K562 (cell line): ENCODE measurements around the gene ECI1. TPM values are rescaled to one million over a fixed set of nuclear protein-coding genes. Genes with fewer than 3 reads are reported as not detected.

ENCODE experiments used
- ATAC-seq: fragments of 200-7000 bp; cut with Tn5 transposase; 3 replicates; pipeline ENCODE4 v1.9.1; 2020; ENCODE audit warnings: moderate library complexity
- BruUV-seq: library from RNA; stranded (reverse); fragments of 400-500 nt; replicated peaks from 2 replicates; lab custom pipeline; 2021; lab: Mats Ljungman, UMichigan
- CTCF ChIA-PET: fragments of 300-600 bp; formaldehyde crosslinking; extraction: SDS; loops from one replicate; lab custom pipeline; 2021; ENCODE audit warnings: low intra/inter-chr PET ratio; lab: Yijun Ruan, JAX
- POLR2A ChIA-PET: fragments of 300-600, 350-650 bp; sonication (Branson Sonifier 250); formaldehyde crosslinking; extraction: SDS; loops from one replicate; lab custom pipeline; 2021; ENCODE audit warnings: antibody characterized with exemption, inconsistent platforms; lab: Yijun Ruan, JAX
- DNase-seq, 4 experiments: peaks; one replicate each; pipeline versions ENCODE4 v3.0.0 to v3.0.0-alpha.2; 2011 to 2018; ENCODE audit warnings: low spot score in 3 of 4, mixed read lengths in 3 of 4; ENCODE audit errors: extremely low read depth in 1 of 4
- FAIRE-seq: peaks from 2 replicates; lab custom pipeline; 2011; peaks lifted over from hg19 to GRCh38; lab: Jason Lieb, UNC
- H2AFZ ChIP-seq: 2 replicates; pipeline ENCODE4 v1.6.0; 2011; ENCODE audit warnings: low read depth, low read length, control low read depth, inconsistent platforms
- H3K27ac ChIP-seq: fragments of 200-600 bp; 3 replicates; pipeline ENCODE4 v1.8.0; 2011; ENCODE audit warnings: low read depth, mild to moderate bottlenecking, control low read depth, inconsistent platforms, low read length, moderate library complexity, mixed read lengths; ENCODE audit errors: extremely low read depth
- H3K27me3 ChIP-seq, 2 experiments: fragments of 300-600 bp in 1 of 2; 2 replicates in 1 of 2; 3 replicates in 1 of 2; pipeline versions ENCODE4 v1.6.0 to v1.8.0; 2011; ENCODE audit warnings: inconsistent platforms in 2 of 2, low read length in 2 of 2, mild to moderate bottlenecking in 1 of 2, mixed read lengths in 1 of 2, moderate library complexity in 1 of 2; ENCODE audit not compliant: control insufficient read depth in 2 of 2, insufficient read depth in 2 of 2
- H3K36me3 ChIP-seq: fragments of 300-600 bp; 3 replicates; pipeline ENCODE4 v1.8.0; 2011; ENCODE audit warnings: mild to moderate bottlenecking, low read length, inconsistent platforms; ENCODE audit not compliant: control insufficient read depth, insufficient read depth
- H3K4me1 ChIP-seq, 2 experiments: fragments of 200-600 bp in 1 of 2; replicated peaks in 1 of 2; 2 replicates in 1 of 2; 3 replicates in 1 of 2; pipeline versions ENCODE4 v1.5.1 to v1.8.0; 2011; ENCODE audit warnings: inconsistent platforms in 2 of 2, low read length in 2 of 2, mild to moderate bottlenecking in 1 of 2, mixed read lengths in 1 of 2, moderate library complexity in 1 of 2; ENCODE audit not compliant: control insufficient read depth in 2 of 2, insufficient read depth in 2 of 2
- H3K4me2 ChIP-seq: 2 replicates; pipeline ENCODE4 v1.6.1; 2011; ENCODE audit warnings: low read length, control low read depth, inconsistent platforms, mixed read lengths; ENCODE audit not compliant: insufficient read depth
- H3K4me3 ChIP-seq: fragments of 200-600 bp; sonication (generic), shearing (Covaris generic); 2 replicates; pipeline ENCODE4 v1.5.1; 2016; ENCODE audit warnings: control low read depth, inconsistent platforms
- H3K79me2 ChIP-seq: fragments of 200-600 bp; 3 replicates; pipeline ENCODE4 v1.8.0; 2011; ENCODE audit warnings: low read length, inconsistent platforms; ENCODE audit not compliant: control insufficient read depth, insufficient read depth
- H3K9ac ChIP-seq, 2 experiments: 2 replicates each; pipeline versions ENCODE4 v1.6.0 to v1.6.1; 2011; ENCODE audit warnings: low read depth in 2 of 2, low read length in 2 of 2, control low read depth in 1 of 2, inconsistent platforms in 1 of 2, mild to moderate bottlenecking in 1 of 2, mixed read lengths in 1 of 2; ENCODE audit not compliant: insufficient read depth in 1 of 2
- H3K9me1 ChIP-seq: one replicate; pipeline ENCODE4 v1.6.0; 2011; ENCODE audit warnings: inconsistent platforms, mild to moderate bottlenecking, low read length, moderate library complexity; ENCODE audit not compliant: control insufficient read depth, insufficient read depth
- H3K9me3 ChIP-seq: replicated peaks from 2 replicates; pipeline ENCODE4 v1.5.1; 2011; ENCODE audit warnings: low read depth, low read length, inconsistent platforms; ENCODE audit not compliant: control insufficient read depth, insufficient read depth
- H4K20me1 ChIP-seq: replicated peaks from 2 replicates; pipeline ENCODE4 v1.6.1; 2011; ENCODE audit warnings: low read length, inconsistent platforms, mixed read lengths; ENCODE audit not compliant: control insufficient read depth, insufficient read depth
- ELK3 ChIP-seq: fragments of 450-650 bp; formaldehyde crosslinking; IDR thresholded peaks from 2 replicates; pipeline ENCODE4 v1.4.0; 2020; ENCODE audit warnings: mild to moderate bottlenecking
- FOXA1 ChIP-seq: fragments of 450-650 bp; IDR thresholded peaks from 2 replicates; pipeline ENCODE4 v1.6.1; 2016; ENCODE audit warnings: mild to moderate bottlenecking, borderline replicate concordance
- FUS ChIP-seq: fragments of 200-400 bp; formaldehyde crosslinking; optimal IDR thresholded peaks from 2 replicates; pipeline ENCODE3; 2017; ENCODE audit warnings: low read depth, low read length
- KAT2B ChIP-seq: IDR thresholded peaks from one replicate; pipeline ENCODE4 v1.6.1; 2012; ENCODE audit warnings: low read depth, mild to moderate bottlenecking, control low read depth, inconsistent platforms, low read length, moderate library complexity
- POLR2G ChIP-seq: fragments of 200-400 bp; formaldehyde crosslinking; IDR thresholded peaks from 2 replicates; pipeline ENCODE4 v1.6.1; 2017; ENCODE audit warnings: low read depth, mild to moderate bottlenecking, antibody characterized with exemption, low read length, moderate library complexity
- PRMT5 ChIP-seq: sonication (generic); formaldehyde crosslinking; IDR thresholded peaks from 2 replicates; pipeline ENCODE4 v1.5.0; 2020; ENCODE audit warnings: missing genetic modification reagents
- SIRT6 ChIP-seq: IDR thresholded peaks from one replicate; pipeline ENCODE4 v1.6.1; 2012; ENCODE audit warnings: low read depth, mild to moderate bottlenecking, control low read depth, inconsistent platforms, low read length, moderate library complexity
- SMAD3 ChIP-seq: fragments of 450-650 bp; formaldehyde crosslinking; conservative IDR thresholded peaks from 2 replicates; pipeline ENCODE4 v1.4.0; 2020; ENCODE audit warnings: mild to moderate bottlenecking
- VEZF1 ChIP-seq: fragments of 200-800 bp; sonication (Bioruptor generic); IDR thresholded peaks from 2 replicates; pipeline ENCODE4 v1.6.1; 2017; ENCODE audit warnings: missing genetic modification characterization, missing compliant biosample characterization
- ZNF280B ChIP-seq: fragments of 250-450 bp; sonication (Bioruptor Pico); IDR thresholded peaks from 2 replicates; pipeline ENCODE4 v1.5.1; 2021; ENCODE audit warnings: mild to moderate bottlenecking
- WGBS: fragments of 100-300 bp; shearing (Covaris generic); methylation state at CpG from one replicate; pipeline ENCODE4 v1.1.6; 2016; ENCODE audit warnings: low coverage, mixed read lengths; ENCODE audit not compliant: insufficient coverage; ENCODE audit errors: missing lambda C conversion rate; 5-methylcytosine and 5-hydroxymethylcytosine counted together
- in situ Hi-C: fragments of 300-500 bp; cut with MboI; formaldehyde crosslinking; loops from 4 replicates; pipeline ENCODE4 v1.15.0; 2018; ENCODE audit warnings: inconsistent platforms, mixed read lengths
- intact Hi-C: fragments of 100-400 bp; cut with micrococcal nuclease; formaldehyde crosslinking; loops from 2 replicates; pipeline ENCODE4 v1.14.2; 2022
- polyA plus RNA-seq, 8 experiments: library from polyadenylated mRNA; depleted of rRNA in 4 of 8; stranded (reverse) in 5 of 8; unstranded in 3 of 8; fragments of >200 nt; fragmentation: Nextera tagmentation in 2 of 8; fragmentation: Illumina TruSeq in 1 of 8; extraction: Ambion mirVana in 2 of 8; extraction: Trizol in 1 of 8; gene quantifications; 2 replicates each; pipeline versions ENCODE4 v1.2.1 to v1.2.3, GENCODE V29; 2011 to 2014; ENCODE audit warnings: inconsistent platforms in 1 of 8, missing spikeins in 1 of 8
- total RNA-seq, 7 experiments: library from RNA; depleted of rRNA in 6 of 7; stranded (reverse); fragments of >200 nt in 6 of 7; fragmentation: Illumina TruSeq in 2 of 7; extraction: Trizol in 2 of 7; gene quantifications; 2 replicates each; pipeline versions ENCODE4 v1.2.1 to v1.2.3, GENCODE V29; 2011 to 2021; ENCODE audit warnings: low replicate concordance in 1 of 7

ECI1 gene
- total and polyA plus RNA-seq, 9 of the 15 experiments (the other 6 are each of a cell fraction or from before 2014, with no cell fraction given) = 4.7 to 189 (median 54.0) TPM

- Histone ChIP-seq H3K9me1 (no peaks in the 10 kb centered on the region), H2AFZ (no peak overlapping the region), H3K36me3 (peaks cover 62% of the 10 kb centered on the region; the same call in 2 of the 3 replicates), H4K20me1 (no peaks in the 10 kb centered on the region), H3K27me3 (no peaks in the 10 kb centered on the region), H3K4me3 (no peak overlapping the region), H3K79me2 (no peaks in the 10 kb centered on the region), H3K4me1 (peaks cover 0 to 13% of the 10 kb centered on the region in 2 experiments; a peak in 1 of 5 replicates), H3K27ac (no peak overlapping the region), H3K9me3 (no peaks in the 10 kb centered on the region), H3K9ac (peak overlapping the region in 1 of 2 experiments; percentile 55; a peak in 1 of 4 replicates), H3K4me2 (no peak overlapping the region)
- WGBS = 87% methylated on average over 23 of the region's 26 CpGs
- no peak for TF ChIP-seq SIRT6
- TF ChIP-seq POLR2G = peak; percentile 35; the same call in 1 of the 2 replicates
- intact Hi-C loops (no loop called here), in situ Hi-C loops (no loop called here)
- ATAC-seq = no peak
- BruUV-seq = no TSS peak
- ChIA-PET CTCF (no interaction called here), POLR2A (interaction anchor here (1.0 to 1.4 kb wide), 2 partner anchors 12 to 25 kb away, joined by 3 to 4 read pairs; no protein-coding TSS in a partner anchor)
- no peak for DNase-seq
- FAIRE-seq = no peak
These were observed 31.6 kb upstream of the ECI1 start for GRCh38 chr16:2282866-2283555.

GRCh38 chr16:2282262-2282661 is 30.9 kb upstream of the ECI1 start:
- no peak overlapping the region for H2AFZ ChIP-seq
- no peaks in the 10 kb centered on the region for H3K27me3 ChIP-seq
- no peak overlapping the region for H3K4me2 ChIP-seq
- FAIRE-seq (no peak), DNase-seq (no peak), ATAC-seq (no peak)
- no peak overlapping the region for H3K4me3 ChIP-seq
- H3K9me1 ChIP-seq = no peaks in the 10 kb centered on the region
- no peak overlapping the region for H3K27ac ChIP-seq
- H3K9ac ChIP-seq = no peak overlapping the region
- H4K20me1 ChIP-seq = no peaks in the 10 kb centered on the region
- WGBS = 60% methylated on average over 5 of the region's 5 CpGs
- ChIA-PET POLR2A (interaction anchor here (0.7 to 1.4 kb wide), 3 partner anchors 12 to 238 kb away, joined by 3 to 4 read pairs (median 3); partner anchors contain the start of gene AMDHD2), CTCF (no interaction called here)
- in situ Hi-C loops = no loop called here
- H3K79me2 ChIP-seq = no peaks in the 10 kb centered on the region
- H3K36me3 ChIP-seq = peaks cover 65% of the 10 kb centered on the region; the same call in 2 of the 3 replicates
- H3K9me3 ChIP-seq = no peaks in the 10 kb centered on the region
- peaks cover 0 to 19% of the 10 kb centered on the region in 2 experiments; a peak in 1 of 5 replicates for H3K4me1 ChIP-seq
- BruUV-seq = no TSS peak
- intact Hi-C loops = no loop called here
- no peak for TF ChIP-seq FOXA1
- no peak for TF ChIP-seq FUS
- no peak for TF ChIP-seq KAT2B
- TF ChIP-seq ZNF280B (CRISPR knock-in tag) = no peak
- TF ChIP-seq ELK3 (CRISPR knock-in tag) = no peak
- no peak for TF ChIP-seq VEZF1 (CRISPR knock-in tag)
- no peak for TF ChIP-seq SMAD3 (CRISPR knock-in tag)
- TF ChIP-seq PRMT5 (CRISPR knock-in tag) = no peak
